BE2C (cell line): Measurements from ENCODE around the gene TCF4.

Experiments
- DNase-seq: peaks from one replicate; pipeline ENCODE4 v3.0.0-alpha.2; 2020
- H3K27me3 ChIP-seq: fragments of 250-450 bp; sonication (Bioruptor Pico); 2 replicates; pipeline ENCODE4 v1.5.1; 2020; ENCODE audit warnings: mild to moderate bottlenecking
- H3K36me3 ChIP-seq: fragments of 250-450 bp; sonication (Bioruptor Pico); 2 replicates; pipeline ENCODE4 v1.5.1; 2020; ENCODE audit warnings: mild to moderate bottlenecking
- H3K4me1 ChIP-seq: fragments of 250-450 bp; sonication (Bioruptor Pico); 2 replicates; pipeline ENCODE4 v1.5.1; 2020
- H3K4me3 ChIP-seq: 2 replicates; pipeline ENCODE4 v1.5.1; 2011; ENCODE audit warnings: low read depth, low read length
- H3K9me3 ChIP-seq: fragments of 250-450 bp; sonication (Bioruptor Pico); 2 replicates; pipeline ENCODE4 v1.5.1; 2020
- CTCF ChIP-seq: IDR thresholded peaks from 2 replicates; pipeline ENCODE4 v1.5.1; 2012; ENCODE audit warnings: mild to moderate bottlenecking, low read depth, low read length

The TCF4 gene

DNA sequence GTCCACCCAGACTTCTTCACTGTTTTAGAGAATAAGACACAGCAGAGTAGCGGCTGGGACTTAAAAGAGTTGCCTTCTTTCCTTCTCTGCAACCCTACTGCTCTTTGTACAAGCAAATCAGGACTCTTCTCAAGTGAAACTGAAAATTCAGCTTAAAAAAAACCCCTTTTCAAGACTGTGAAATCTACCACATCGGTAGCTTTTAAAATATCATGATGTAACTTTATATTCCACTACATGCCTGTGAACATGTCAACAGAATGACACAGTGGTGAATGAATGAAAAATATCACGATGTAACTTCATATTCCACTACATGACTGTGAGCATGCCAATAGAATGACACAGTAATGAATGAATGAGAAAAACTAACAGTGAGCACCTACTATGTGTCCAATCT is 53.4 kb downstream of the TCF4 start:
- Histone ChIP-seq H3K9me3 (no peaks in the 10 kb centered on the region), H3K4me1 (no peaks in the 10 kb centered on the region), H3K27me3 (no peaks in the 10 kb centered on the region), H3K36me3 (no peaks in the 10 kb centered on the region), H3K4me3 (no peak overlapping the region)
- DNase-seq: no peak
- TF ChIP-seq CTCF: no peak

DNA sequence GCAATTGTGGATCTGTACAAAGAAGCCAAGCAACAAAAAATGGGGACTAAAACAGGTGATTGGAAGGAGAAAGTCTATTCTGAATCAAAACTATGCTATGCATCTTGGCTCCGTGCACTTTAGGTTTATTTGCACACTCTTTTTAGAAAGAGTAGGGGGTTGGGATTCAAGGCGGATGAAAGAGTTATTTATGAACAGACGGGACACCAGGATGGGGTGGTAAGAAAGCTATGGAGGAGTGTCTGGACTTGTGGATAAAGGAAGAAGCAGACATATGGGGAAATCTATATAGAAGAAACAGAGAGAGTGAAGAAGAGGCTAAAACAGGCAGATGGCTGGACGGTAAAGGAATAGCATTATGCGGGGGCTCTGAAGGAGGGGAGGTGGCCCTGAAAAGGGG is 57.8 kb downstream of the TCF4 start:
- TF ChIP-seq CTCF: no peak
- Histone ChIP-seq H3K9me3 (no peaks in the 10 kb centered on the region), H3K4me1 (no peaks in the 10 kb centered on the region), H3K4me3 (no peak overlapping the region), H3K27me3 (no peaks in the 10 kb centered on the region), H3K36me3 (no peaks in the 10 kb centered on the region)
- DNase-seq: no peak

DNA sequence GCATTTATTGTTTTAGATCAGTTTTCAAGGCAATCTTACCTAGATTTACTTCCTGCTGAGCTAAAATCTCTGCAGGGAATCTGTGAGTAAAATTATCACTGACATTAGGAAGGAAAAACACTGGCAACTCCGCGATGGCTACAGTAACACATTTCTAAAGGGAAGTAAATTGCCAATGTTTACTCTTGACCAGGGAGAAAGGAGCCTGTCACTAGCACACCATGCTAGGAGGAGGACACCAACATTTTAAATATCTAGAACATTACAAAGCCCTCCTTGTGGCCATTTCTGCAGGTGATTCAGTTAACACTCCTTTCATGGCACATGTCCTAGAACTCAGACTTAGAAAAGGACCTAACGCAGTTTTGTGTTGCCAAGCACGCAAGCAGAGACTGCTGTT is 58.4 kb downstream of the TCF4 start:
- no peaks in the 10 kb centered on the region for H3K9me3 ChIP-seq
- peaks cover 2% of the 10 kb centered on the region; the same call in 1 of the 2 replicates for H3K4me1 ChIP-seq
- TF ChIP-seq CTCF: no peak
- DNase-seq: no peak
- no peak overlapping the region for H3K4me3 ChIP-seq
- H3K27me3 ChIP-seq: no peaks in the 10 kb centered on the region
- H3K36me3 ChIP-seq: no peaks in the 10 kb centered on the region

- Histone ChIP-seq H3K4me1 (peaks cover 8% of the 10 kb centered on the region), H3K9me3 (no peaks in the 10 kb centered on the region), H3K4me3 (no peak overlapping the region), H3K36me3 (no peaks in the 10 kb centered on the region), H3K27me3 (no peaks in the 10 kb centered on the region)
- TF ChIP-seq CTCF: no peak
- DNase-seq: no peak
Observed at GRCh38 chr18:55525845-55526244, 62.1 kb downstream of the TCF4 start.

GRCh38 chr18:55524353-55525073 is 63.5 kb downstream of the TCF4 start:
- H3K27me3 ChIP-seq: no peaks in the 10 kb centered on the region
- H3K4me3 ChIP-seq: no peak overlapping the region
- peaks cover 8% of the 10 kb centered on the region for H3K4me1 ChIP-seq
- no peak for TF ChIP-seq CTCF
- no peak for DNase-seq
- H3K36me3 ChIP-seq: no peaks in the 10 kb centered on the region
- no peaks in the 10 kb centered on the region for H3K9me3 ChIP-seq

GRCh38 chr18:55523001-55523400 is 65.0 kb downstream of the TCF4 start:
- Histone ChIP-seq H3K36me3 (no peaks in the 10 kb centered on the region), H3K4me1 (peaks cover 8% of the 10 kb centered on the region), H3K27me3 (no peaks in the 10 kb centered on the region)

More at GRCh38 chr18:55523001-55523400, 65.0 kb downstream of the TCF4 start:
- TF ChIP-seq CTCF: no peak
- no peak for DNase-seq
- H3K4me3 ChIP-seq: no peak overlapping the region
- no peaks in the 10 kb centered on the region for H3K9me3 ChIP-seq
